H1 (cell line): ENCODE data around the gene LRRC28. TPM values are rescaled to one million over a fixed set of nuclear protein-coding genes. Genes with fewer than 3 reads are reported as not detected.

ENCODE experiments used
- CTCF ChIP-seq, 3 experiments: IDR thresholded peaks; 1 replicate in 2 of 3; 2 replicates in 1 of 3; pipeline versions ENCODE4 v1.5.1 to v1.6.1; 2011; ENCODE audit warnings: low read length in 3 of 3, mild to moderate bottlenecking in 3 of 3, inconsistent platforms in 2 of 3, low read depth in 1 of 3, moderate library complexity in 1 of 3; ENCODE audit not compliant: insufficient read depth in 1 of 3; ENCODE audit errors: control extremely low read depth in 1 of 3
- HDAC6 ChIP-seq: IDR thresholded peaks from one replicate; pipeline ENCODE4 v1.7.1; 2012; ENCODE audit warnings: low read depth, mild to moderate bottlenecking, inconsistent platforms, low read length, moderate library complexity
- POU5F1 ChIP-seq: IDR thresholded peaks from 2 replicates; pipeline ENCODE4 v1.6.1; 2011; ENCODE audit warnings: low read depth, mild to moderate bottlenecking, low read length, moderate library complexity
- TCF12 ChIP-seq: IDR thresholded peaks from 2 replicates; pipeline ENCODE4 v1.6.1; 2011; ENCODE audit warnings: low read depth, mild to moderate bottlenecking, low read length
- polyA plus RNA-seq, 7 experiments: library from polyadenylated mRNA; depleted of rRNA in 3 of 7; stranded (reverse) in 5 of 7; unstranded in 2 of 7; fragments of >200 nt in 5 of 7; fragments of 200-250 nt in 2 of 7; gene quantifications; 1 replicate in 5 of 7; 2 replicates in 1 of 7; 4 replicates in 1 of 7; pipeline versions ENCODE4 v1.2.1 to v1.2.3, GENCODE V29; 2011 to 2013; ENCODE audit warnings: missing spikeins in 2 of 7, mixed read lengths in 2 of 7
- total RNA-seq: library from RNA; stranded (reverse); fragmentation: NEBNext Ultra II Directional; extraction: Animal tissue kit (Norgen Biotek cat#: 25700); gene quantifications from 2 replicates; pipeline ENCODE4 v1.2.1, GENCODE V29; 2021

The LRRC28 gene
- total and polyA plus RNA-seq, 2 of the 8 experiments (the other 6 are each of a cell fraction or from before 2014, with no cell fraction given), result 20.2 to 23.3 TPM

DNA sequence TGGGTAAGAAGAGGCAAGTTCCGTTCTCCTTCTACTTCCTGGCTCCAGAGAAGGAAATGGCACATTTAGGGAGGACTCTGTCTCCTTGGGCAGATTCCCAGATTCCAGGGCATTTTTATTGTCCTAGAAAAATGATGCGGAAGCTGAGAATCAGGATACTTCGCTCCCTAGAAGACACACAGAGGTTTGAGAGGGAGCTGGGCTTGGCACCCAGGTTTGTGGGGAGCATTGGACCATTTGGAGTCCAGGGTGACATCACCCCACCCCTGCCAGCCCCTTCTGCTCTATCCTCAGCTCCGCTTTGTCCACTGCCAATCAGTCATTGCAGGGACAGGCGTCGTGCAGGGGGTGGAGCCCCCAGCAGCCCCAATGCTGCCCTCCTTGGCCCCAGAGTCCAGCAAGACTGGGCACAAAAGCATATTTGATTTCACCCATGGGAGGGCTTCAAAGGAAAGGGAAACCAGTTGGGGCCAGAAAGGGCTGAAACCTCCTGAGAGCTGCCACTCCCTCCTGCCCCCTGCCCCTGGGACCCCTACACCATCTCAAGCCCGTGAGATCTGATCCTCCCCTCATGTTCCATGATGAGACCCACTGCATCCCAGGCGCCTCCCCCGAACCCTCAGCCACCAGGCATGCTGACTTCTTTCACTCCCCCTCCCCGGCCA is 184.7 kb downstream of the LRRC28 start (continued):
- TF ChIP-seq CTCF (IDR thresholded peaks at IDR 0.05; ENCODE audit: control extremely low read depth in 1 of 3, insufficient read depth in 1 of 3, low read depth in 1 of 3, low read length in 3 of 3) (no peak), TCF12 (no peak), HDAC6 (no peak), POU5F1 (no peak)
